GM18499 (cell line): ENCODE results near the gene TARDBP.
"Not testable (repeated sequence)": the region's sequence is repeated elsewhere in the genome, so short reads cannot be mapped to it uniquely, and the experiment has no call there.

Source experiments
- ATAC-seq: cut with Tn5 transposase; IDR thresholded peaks from one replicate; pipeline ENCODE4 v1.9.1; 2021; ENCODE audit warnings: moderate number of reproducible peaks; ENCODE audit not compliant: insufficient read depth, unreplicated experiment

TARDBP gene

DNA sequence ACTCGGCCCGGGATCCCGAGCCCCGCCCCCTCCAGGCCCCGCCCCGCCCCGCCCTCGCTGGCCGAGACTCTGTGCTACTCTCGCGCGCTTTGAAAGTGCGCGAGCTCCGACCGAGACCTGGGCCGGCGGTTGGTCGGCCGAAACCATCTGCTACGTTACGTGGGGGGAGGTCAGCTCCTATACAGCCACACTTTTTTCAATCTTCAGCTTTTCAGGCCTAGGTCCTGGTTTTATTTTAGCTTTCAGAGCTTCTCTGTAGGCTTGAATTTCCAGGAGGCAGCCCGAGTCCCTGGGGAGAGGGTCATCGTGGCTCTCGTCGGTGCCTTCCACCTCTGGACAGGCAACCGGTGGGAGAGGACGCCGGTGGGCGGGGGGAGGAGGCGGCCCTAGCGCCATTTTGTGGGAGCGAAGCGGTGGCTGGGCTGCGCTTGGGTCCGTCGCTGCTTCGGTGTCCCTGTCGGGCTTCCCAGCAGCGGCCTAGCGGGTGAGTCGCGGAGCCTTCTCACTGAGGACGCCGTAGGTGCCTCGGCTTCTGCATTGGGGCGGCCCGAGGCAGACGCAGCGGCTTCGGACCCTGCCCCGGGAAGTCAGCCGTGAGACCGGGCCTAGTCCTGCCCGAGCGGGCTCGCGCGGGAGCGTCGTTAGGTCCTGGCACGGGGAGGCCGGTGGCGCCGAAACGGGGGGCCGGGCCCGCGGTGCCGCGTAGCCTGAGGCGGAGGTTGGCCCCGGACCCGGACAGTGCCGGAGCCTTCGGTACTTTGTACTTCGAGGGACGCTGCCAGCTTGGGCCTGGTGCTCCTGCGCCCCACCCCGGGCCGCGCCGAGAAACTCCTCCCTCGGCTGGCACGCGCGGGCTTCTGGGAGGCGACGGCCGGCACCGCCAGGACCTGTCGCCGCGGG is at the start of gene TARDBP:
TSS of gene TARDBP (plus strand) at position 395 of the 900 bp plus-strand sequence. CDS start 1,074 bp downstream, outside the sequence.
- ATAC-seq = peak; percentile 65

DNA sequence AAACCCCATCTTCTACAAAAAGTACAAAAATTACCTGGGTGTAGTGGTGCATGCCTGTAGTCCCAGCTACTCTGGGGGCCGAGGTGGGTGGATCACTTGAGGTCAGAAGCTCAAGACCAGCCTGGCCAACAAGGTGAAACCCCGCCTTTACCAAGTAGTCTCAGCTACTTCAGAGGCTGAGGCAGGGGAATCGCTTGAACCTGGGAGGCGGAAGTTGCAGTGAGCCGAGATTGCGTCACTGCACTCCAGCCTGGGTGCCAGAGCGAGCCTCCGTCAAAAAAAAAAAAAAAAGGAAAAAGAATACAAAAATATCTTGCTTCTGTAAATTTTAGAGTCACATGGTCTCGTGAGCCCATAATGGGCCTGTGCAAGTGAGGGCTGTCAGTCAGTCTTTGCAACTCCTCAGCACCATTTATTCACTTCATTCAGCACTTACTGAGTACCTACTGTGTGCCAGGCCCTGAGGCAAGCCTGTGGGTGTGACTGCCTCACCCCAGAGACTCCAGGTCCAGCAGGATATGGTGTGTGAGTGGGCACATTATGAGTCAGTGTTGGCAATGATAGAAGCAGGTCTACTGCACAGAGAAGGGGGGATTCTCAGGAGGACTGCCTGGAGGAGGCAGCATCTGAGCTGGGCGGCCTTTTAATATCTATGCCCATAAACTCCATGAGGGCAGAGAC is 46.8 kb upstream of the TARDBP start:
- no peak for ATAC-seq

DNA sequence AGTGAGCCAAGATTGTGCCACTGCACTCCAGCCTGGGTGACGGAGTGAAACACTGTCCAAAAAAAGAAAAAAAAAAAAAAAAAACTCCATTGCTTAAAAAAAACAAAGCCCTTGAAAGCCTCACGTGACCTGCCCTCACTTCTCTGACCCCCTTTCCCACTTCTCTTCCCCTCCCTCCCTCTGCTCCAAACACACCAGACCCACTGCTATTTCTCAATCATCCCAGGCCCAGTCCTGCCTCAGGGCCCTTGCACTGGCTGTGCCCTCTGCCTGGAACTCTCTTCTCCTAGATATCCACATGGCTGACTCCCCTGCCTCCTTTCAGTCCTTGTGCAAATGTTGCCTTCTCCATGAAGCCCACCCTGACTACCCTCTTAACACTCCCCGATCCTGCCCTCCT is 45.4 kb upstream of the TARDBP start:
- ATAC-seq = no peak

DNA sequence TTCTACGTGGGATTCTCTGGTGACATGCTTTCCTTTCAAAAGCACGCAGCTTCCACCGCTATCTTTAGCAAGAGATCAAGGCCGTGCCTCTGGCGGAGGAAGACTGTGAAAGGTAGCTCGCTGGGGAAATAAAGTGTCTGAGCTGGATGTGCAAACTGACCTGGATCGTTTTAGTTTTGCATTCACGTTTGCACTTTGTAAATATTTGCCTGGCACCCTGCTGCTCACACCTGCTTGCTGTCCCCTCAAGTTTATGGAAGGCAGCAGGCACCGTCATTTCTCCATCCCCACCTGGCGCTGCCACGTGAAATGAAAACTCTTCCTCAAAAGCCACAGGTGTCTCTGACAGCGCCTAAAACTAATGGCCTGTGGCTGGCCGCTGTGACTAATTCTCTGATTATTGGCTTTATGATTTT is 44.0 kb upstream of the TARDBP start:
- no peak for ATAC-seq

GRCh38 chr1:10969267-10969970 is 43.0 kb upstream of the TARDBP start:
- ATAC-seq = no peak

DNA sequence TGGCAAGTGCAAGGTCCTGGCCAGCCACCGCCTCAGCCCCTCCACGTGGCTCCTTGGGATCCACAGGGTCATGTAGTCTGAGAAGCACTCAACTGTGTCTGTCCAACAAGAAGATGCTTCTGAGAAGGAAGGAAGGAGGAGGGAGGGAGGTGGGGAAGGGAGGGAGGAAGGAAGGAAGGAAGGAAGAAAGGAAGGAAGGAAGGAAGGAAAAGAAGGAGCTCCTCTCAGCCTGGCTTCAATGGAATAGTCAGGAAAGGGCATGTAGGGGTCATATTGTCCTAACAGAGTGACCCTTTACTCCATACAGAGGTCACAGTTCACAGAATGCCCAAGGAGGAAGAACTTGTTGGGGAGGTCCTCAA is 42.5 kb upstream of the TARDBP start:
- no peak for ATAC-seq

DNA sequence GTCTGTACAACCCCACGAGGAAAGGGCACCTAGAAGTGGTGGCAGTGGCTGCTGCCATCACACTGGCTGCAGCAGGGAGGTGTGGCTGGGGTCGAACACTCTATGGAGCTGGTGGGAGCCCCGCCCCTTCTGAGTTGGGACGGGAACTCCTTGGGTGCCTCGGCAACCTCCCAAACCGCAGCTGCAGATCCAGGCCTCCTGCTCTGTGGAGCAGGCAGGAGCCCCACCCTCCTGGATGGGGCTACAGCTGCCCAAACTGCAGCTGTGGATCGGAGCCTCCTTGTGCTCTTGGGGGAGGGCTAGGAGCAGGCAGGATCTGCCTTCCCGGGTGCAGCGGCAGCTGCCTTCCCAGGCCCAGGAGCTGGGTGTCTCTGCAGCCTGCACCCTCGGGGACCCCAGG is 38.9 kb upstream of the TARDBP start:
- no peak for ATAC-seq

GRCh38 chr1:10973956-10974881 is 38.2 kb upstream of the TARDBP start:
- ATAC-seq = no peak

GRCh38 chr1:10975567-10976326 is 36.7 kb upstream of the TARDBP start:
- ATAC-seq = no peak

- no peak for ATAC-seq
Measured at GRCh38 chr1:10978719-10979118, 33.7 kb upstream of the TARDBP start.

- no peak for ATAC-seq
Measured at GRCh38 chr1:10979483-10979920, 33.0 kb upstream of the TARDBP start.

GRCh38 chr1:10980094-10980577 is 32.3 kb upstream of the TARDBP start:
- ATAC-seq = no peak

GRCh38 chr1:10980841-10981727 is 31.4 kb upstream of the TARDBP start:
- no peak for ATAC-seq

- ATAC-seq = no peak
Measured at GRCh38 chr1:10986525-10986890, 25.9 kb upstream of the TARDBP start.

- no peak for ATAC-seq
Measured at GRCh38 chr1:10987840-10988417, 24.5 kb upstream of the TARDBP start.

DNA sequence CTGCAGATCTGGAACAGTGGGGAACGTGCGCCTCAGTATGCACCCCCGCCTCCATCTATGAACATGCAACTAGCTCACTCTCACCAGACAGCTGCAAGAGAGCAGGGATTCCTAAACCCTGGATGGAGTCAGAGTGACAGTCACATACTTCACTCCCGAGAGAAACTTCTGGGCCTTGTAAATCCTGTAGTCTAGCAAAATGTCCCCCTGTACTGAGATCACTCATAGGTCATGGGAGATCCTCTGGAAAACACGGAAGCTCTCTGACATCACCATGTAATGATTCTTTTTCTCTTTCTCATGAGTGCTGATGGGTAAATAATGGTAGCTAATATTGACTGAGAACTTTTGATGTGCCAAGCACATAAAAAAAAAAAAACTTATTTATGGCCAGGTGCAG is 23.4 kb upstream of the TARDBP start:
- ATAC-seq = no peak

- ATAC-seq = not testable (repeated sequence)
Measured at GRCh38 chr1:10989920-10990516, 22.4 kb upstream of the TARDBP start.
